SK-N-SH treated with all-trans-retinoic acid at 6 μM for 48 hours (cell line): Measurements from ENCODE around the gene UBFD1.

Source experiments
- ATAC-seq: fragments of 200-7000 bp; cut with Tn5 transposase; 3 replicates; pipeline ENCODE4 v1.9.1; 2020; ENCODE audit warnings: mild to moderate bottlenecking, moderate library complexity
- BACH2 ChIP-seq: fragments of 250-450 bp; sonication (Bioruptor Pico); IDR thresholded peaks from 2 replicates; pipeline ENCODE4 v1.9.0; 2021; ENCODE audit warnings: mild to moderate bottlenecking, borderline replicate concordance
- CSDC2 ChIP-seq: fragments of 250-450 bp; sonication (Bioruptor Pico); IDR thresholded peaks from 2 replicates; pipeline ENCODE4 v1.5.0; 2020; ENCODE audit warnings: mild to moderate bottlenecking, moderate library complexity
- CSRNP3 ChIP-seq: fragments of 250-450 bp; sonication (Bioruptor Pico); IDR thresholded peaks from 2 replicates; pipeline ENCODE4 v1.5.1; 2021; ENCODE audit warnings: mild to moderate bottlenecking, moderate library complexity
- ESRRG ChIP-seq: fragments of 250-450 bp; sonication (Bioruptor Pico); IDR thresholded peaks from 2 replicates; pipeline ENCODE4 v1.6.1; 2021; ENCODE audit warnings: mild to moderate bottlenecking
- GLIS3 ChIP-seq: fragments of 250-450 bp; sonication (Bioruptor Pico); IDR thresholded peaks from 2 replicates; pipeline ENCODE4 v1.5.0; 2020; ENCODE audit warnings: mild to moderate bottlenecking, moderate library complexity
- ISL1 ChIP-seq: fragments of 250-450 bp; sonication (Bioruptor Pico); IDR thresholded peaks from 2 replicates; pipeline ENCODE4 v2.1.2; 2022; ENCODE audit warnings: mild to moderate bottlenecking, moderate library complexity
- PATZ1 ChIP-seq: fragments of 250-450 bp; sonication (Bioruptor Pico); IDR thresholded peaks from 2 replicates; pipeline ENCODE4 v1.8.0; 2020; ENCODE audit warnings: mild to moderate bottlenecking, moderate library complexity, borderline replicate concordance
- RARB ChIP-seq: fragments of 250-450 bp; sonication (Bioruptor Pico); IDR thresholded peaks from 2 replicates; pipeline ENCODE4 v1.8.0; 2021; ENCODE audit warnings: mild to moderate bottlenecking, moderate library complexity
- SNAI2 ChIP-seq: fragments of 250-450 bp; sonication (Bioruptor Pico); IDR thresholded peaks from 2 replicates; pipeline ENCODE4 v1.5.0; 2020; ENCODE audit warnings: mild to moderate bottlenecking, moderate library complexity
- TCF4 ChIP-seq: fragments of 250-450 bp; sonication (Bioruptor Pico); IDR thresholded peaks from 2 replicates; pipeline ENCODE4 v1.8.0; 2021; ENCODE audit warnings: mild to moderate bottlenecking, moderate library complexity, borderline replicate concordance
- TOX ChIP-seq: fragments of 250-450 bp; sonication (Bioruptor Pico); IDR thresholded peaks from 2 replicates; pipeline ENCODE4 v1.8.0; 2021; ENCODE audit warnings: mild to moderate bottlenecking, moderate library complexity, borderline replicate concordance
- TSHZ2 ChIP-seq: fragments of 250-450 bp; sonication (Bioruptor Pico); IDR thresholded peaks from 2 replicates; pipeline ENCODE4 v1.5.0; 2020; ENCODE audit warnings: mild to moderate bottlenecking, moderate library complexity
- ZC3H10 ChIP-seq: fragments of 250-450 bp; sonication (Bioruptor Pico); IDR thresholded peaks from 2 replicates; pipeline ENCODE4 v1.5.1; 2021; ENCODE audit warnings: mild to moderate bottlenecking, moderate library complexity
- ZFP3 ChIP-seq: fragments of 250-450 bp; sonication (Bioruptor Pico); IDR thresholded peaks from 2 replicates; pipeline ENCODE4 v1.5.0; 2020; ENCODE audit warnings: mild to moderate bottlenecking, moderate library complexity
- ZFP30 ChIP-seq: fragments of 450-650 bp; formaldehyde crosslinking; IDR thresholded peaks from 2 replicates; pipeline ENCODE4 v1.5.0; 2022; ENCODE audit warnings: mild to moderate bottlenecking, moderate library complexity
- ZNF565 ChIP-seq: fragments of 450-650 bp; formaldehyde crosslinking; conservative IDR thresholded peaks from 2 replicates; pipeline ENCODE4 v1.5.0; 2020; ENCODE audit warnings: low read depth, mild to moderate bottlenecking, moderate library complexity
- ZNF70 ChIP-seq: fragments of 450-650 bp; formaldehyde crosslinking; IDR thresholded peaks from 2 replicates; pipeline ENCODE4 v1.5.0; 2020; ENCODE audit warnings: mild to moderate bottlenecking, moderate library complexity
- ZNF8 ChIP-seq: fragments of 450-650 bp; formaldehyde crosslinking; IDR thresholded peaks from 2 replicates; pipeline ENCODE4 v1.5.0; 2020; ENCODE audit warnings: mild to moderate bottlenecking, moderate library complexity
- TF ChIP-seq, protein P1 (sequence below): fragments of 250-450 bp; sonication (Bioruptor Pico); IDR thresholded peaks from 2 replicates; pipeline ENCODE4 v1.8.0; 2021; ENCODE audit warnings: low read depth, mild to moderate bottlenecking, moderate library complexity, borderline replicate concordance
- TF ChIP-seq, protein P2 (sequence below): fragments of 250-450 bp; sonication (Bioruptor Pico); IDR thresholded peaks from 2 replicates; pipeline ENCODE4 v1.5.1; 2020; ENCODE audit warnings: low read depth, mild to moderate bottlenecking, moderate library complexity

The UBFD1 gene

DNA sequence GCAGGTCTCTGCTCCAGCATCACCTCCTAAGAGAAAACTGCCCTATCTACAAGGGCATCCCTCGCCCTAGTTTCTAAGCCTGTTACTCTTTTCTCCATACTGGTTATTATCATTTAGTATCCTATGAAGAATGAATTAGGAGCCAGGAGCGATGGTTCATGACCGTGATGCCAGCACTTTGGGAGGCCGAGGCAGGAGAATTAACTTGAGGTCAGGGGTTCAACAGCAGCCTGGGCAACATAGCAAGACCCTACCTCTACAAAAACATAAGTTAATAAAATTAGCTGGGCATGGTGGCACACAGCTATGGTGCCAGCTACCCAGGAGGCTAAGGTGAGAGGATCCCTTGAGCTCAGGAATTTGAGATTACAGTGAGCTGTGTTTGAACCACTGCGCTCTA is 7.6 kb upstream of the UBFD1 start (continued):
- TF ChIP-seq PATZ1 (no peak), SNAI2 (no peak), CSDC2 (CRISPR knock-in tag) (no peak)
- TF ChIP-seq, all 23 proteins: peak for 0

- no peak for TF ChIP-seq ZNF70 (CRISPR knock-in tag)
- TF ChIP-seq ISL1 (CRISPR knock-in tag), result no peak
- no peak for TF ChIP-seq BACH2 (CRISPR knock-in tag)
- no peak for TF ChIP-seq CSRNP3
- TF ChIP-seq RARB, result no peak
- TF ChIP-seq SNAI2, result no peak
- no peak for TF ChIP-seq TSHZ2
- no peak for TF ChIP-seq PATZ1
- TF ChIP-seq ZNF565, result no peak
- TF ChIP-seq ZNF8 (CRISPR knock-in tag), result no peak
- TF ChIP-seq ZFP3, result no peak
- TF ChIP-seq GLIS3 (CRISPR knock-in tag), result no peak
- TF ChIP-seq, protein P1, sequence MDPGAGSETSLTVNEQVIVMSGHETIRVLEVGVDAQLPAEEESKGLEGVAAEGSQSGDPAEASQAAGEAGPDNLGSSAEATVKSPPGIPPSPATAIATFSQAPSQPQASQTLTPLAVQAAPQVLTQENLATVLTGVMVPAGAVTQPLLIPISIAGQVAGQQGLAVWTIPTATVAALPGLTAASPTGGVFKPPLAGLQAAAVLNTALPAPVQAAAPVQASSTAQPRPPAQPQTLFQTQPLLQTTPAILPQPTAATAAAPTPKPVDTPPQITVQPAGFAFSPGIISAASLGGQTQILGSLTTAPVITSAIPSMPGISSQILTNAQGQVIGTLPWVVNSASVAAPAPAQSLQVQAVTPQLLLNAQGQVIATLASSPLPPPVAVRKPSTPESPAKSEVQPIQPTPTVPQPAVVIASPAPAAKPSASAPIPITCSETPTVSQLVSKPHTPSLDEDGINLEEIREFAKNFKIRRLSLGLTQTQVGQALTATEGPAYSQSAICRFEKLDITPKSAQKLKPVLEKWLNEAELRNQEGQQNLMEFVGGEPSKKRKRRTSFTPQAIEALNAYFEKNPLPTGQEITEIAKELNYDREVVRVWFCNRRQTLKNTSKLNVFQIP, result no peak
- TF ChIP-seq, protein P2, sequence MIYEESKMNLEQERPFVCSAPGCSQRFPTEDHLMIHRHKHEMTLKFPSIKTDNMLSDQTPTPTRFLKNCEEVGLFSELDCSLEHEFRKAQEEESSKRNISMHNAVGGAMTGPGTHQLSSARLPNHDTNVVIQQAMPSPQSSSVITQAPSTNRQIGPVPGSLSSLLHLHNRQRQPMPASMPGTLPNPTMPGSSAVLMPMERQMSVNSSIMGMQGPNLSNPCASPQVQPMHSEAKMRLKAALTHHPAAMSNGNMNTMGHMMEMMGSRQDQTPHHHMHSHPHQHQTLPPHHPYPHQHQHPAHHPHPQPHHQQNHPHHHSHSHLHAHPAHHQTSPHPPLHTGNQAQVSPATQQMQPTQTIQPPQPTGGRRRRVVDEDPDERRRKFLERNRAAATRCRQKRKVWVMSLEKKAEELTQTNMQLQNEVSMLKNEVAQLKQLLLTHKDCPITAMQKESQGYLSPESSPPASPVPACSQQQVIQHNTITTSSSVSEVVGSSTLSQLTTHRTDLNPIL (CRISPR knock-in tag), result no peak
- TF ChIP-seq ZC3H10, result no peak
- no peak for TF ChIP-seq ESRRG (CRISPR knock-in tag)
- TF ChIP-seq, all 23 proteins: peak for 0
- no peak for ATAC-seq
Measured at GRCh38 chr16:23552161-23552560, 5.4 kb upstream of the UBFD1 start.

DNA sequence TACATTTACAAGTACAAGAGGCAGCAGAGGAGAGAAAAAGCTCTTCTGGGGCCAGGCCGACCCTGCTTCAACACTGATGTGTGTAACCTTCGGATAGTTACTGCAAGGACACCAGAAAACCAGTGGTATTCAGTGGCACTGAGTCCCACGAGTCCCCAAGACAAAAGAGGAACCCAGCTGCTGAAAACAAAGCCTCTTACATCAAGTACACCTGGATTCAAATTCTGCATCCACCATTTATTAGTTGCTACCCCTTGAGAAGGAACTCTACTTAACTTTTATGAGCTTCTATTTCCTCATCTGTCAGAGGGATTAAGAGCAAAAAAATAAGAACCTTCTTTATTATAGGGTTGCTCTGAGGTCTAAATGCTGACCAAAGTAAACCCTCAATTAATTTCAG is 3.0 kb upstream of the UBFD1 start:
- TF ChIP-seq, protein P1, result no peak
- TF ChIP-seq GLIS3 (CRISPR knock-in tag) (no peak), TOX (CRISPR knock-in tag) (no peak), ZNF565 (no peak), ZNF70 (CRISPR knock-in tag) (no peak), BACH2 (CRISPR knock-in tag) (no peak), ZNF8 (CRISPR knock-in tag) (no peak), ZFP30 (no peak), TCF4 (CRISPR knock-in tag) (no peak), RARB (no peak), CSDC2 (CRISPR knock-in tag) (no peak), ZC3H10 (no peak), TSHZ2 (no peak)
- no peak for ATAC-seq
